SK-N-SH treated with all-trans-retinoic acid at 6 μM for 48 hours (cell line): Measurements from ENCODE around the gene PCDHB3.

Source experiments
- ARNTL ChIP-seq: fragments of 450-650 bp; formaldehyde crosslinking; IDR thresholded peaks from 2 replicates; pipeline ENCODE4 v1.5.0; 2020; ENCODE audit warnings: low read depth, mild to moderate bottlenecking, moderate library complexity, borderline replicate concordance
- CSDC2 ChIP-seq: fragments of 250-450 bp; sonication (Bioruptor Pico); IDR thresholded peaks from 2 replicates; pipeline ENCODE4 v1.5.0; 2020; ENCODE audit warnings: mild to moderate bottlenecking, moderate library complexity
- GLIS3 ChIP-seq: fragments of 250-450 bp; sonication (Bioruptor Pico); IDR thresholded peaks from 2 replicates; pipeline ENCODE4 v1.5.0; 2020; ENCODE audit warnings: mild to moderate bottlenecking, moderate library complexity
- OSR1 ChIP-seq: fragments of 250-450 bp; sonication (Bioruptor Pico); IDR thresholded peaks from 2 replicates; pipeline ENCODE4 v1.8.0; 2022; ENCODE audit warnings: moderate library complexity, mild to moderate bottlenecking, inconsistent platforms
- POU6F1 ChIP-seq: fragments of 250-450 bp; sonication (Bioruptor Pico); IDR thresholded peaks from 2 replicates; pipeline ENCODE4 v1.8.0; 2021; ENCODE audit warnings: low read depth, mild to moderate bottlenecking, moderate library complexity, borderline replicate concordance
- RARB ChIP-seq: fragments of 250-450 bp; sonication (Bioruptor Pico); IDR thresholded peaks from 2 replicates; pipeline ENCODE4 v1.8.0; 2021; ENCODE audit warnings: mild to moderate bottlenecking, moderate library complexity
- ZC3H10 ChIP-seq: fragments of 250-450 bp; sonication (Bioruptor Pico); IDR thresholded peaks from 2 replicates; pipeline ENCODE4 v1.5.1; 2021; ENCODE audit warnings: mild to moderate bottlenecking, moderate library complexity
- ZFP30 ChIP-seq: fragments of 450-650 bp; formaldehyde crosslinking; IDR thresholded peaks from 2 replicates; pipeline ENCODE4 v1.5.0; 2022; ENCODE audit warnings: mild to moderate bottlenecking, moderate library complexity
- ZNF565 ChIP-seq: fragments of 450-650 bp; formaldehyde crosslinking; conservative IDR thresholded peaks from 2 replicates; pipeline ENCODE4 v1.5.0; 2020; ENCODE audit warnings: low read depth, mild to moderate bottlenecking, moderate library complexity
- ZNF70 ChIP-seq: fragments of 450-650 bp; formaldehyde crosslinking; IDR thresholded peaks from 2 replicates; pipeline ENCODE4 v1.5.0; 2020; ENCODE audit warnings: mild to moderate bottlenecking, moderate library complexity
- TF ChIP-seq, protein P1 (sequence below): fragments of 250-450 bp; sonication (Bioruptor Pico); IDR thresholded peaks from 2 replicates; pipeline ENCODE4 v1.8.0; 2020; ENCODE audit warnings: mild to moderate bottlenecking, moderate library complexity, borderline replicate concordance

- TF ChIP-seq OSR1 (CRISPR knock-in tag) (no peak), ZNF565 (CRISPR knock-in tag) (no peak), ZC3H10 (no peak), ARNTL (CRISPR knock-in tag) (no peak), POU6F1 (CRISPR knock-in tag) (no peak), CSDC2 (no peak), RARB (CRISPR knock-in tag) (no peak), ZNF70 (CRISPR knock-in tag) (no peak), GLIS3 (CRISPR knock-in tag) (no peak), ZFP30 (no peak)
- TF ChIP-seq, protein P1, sequence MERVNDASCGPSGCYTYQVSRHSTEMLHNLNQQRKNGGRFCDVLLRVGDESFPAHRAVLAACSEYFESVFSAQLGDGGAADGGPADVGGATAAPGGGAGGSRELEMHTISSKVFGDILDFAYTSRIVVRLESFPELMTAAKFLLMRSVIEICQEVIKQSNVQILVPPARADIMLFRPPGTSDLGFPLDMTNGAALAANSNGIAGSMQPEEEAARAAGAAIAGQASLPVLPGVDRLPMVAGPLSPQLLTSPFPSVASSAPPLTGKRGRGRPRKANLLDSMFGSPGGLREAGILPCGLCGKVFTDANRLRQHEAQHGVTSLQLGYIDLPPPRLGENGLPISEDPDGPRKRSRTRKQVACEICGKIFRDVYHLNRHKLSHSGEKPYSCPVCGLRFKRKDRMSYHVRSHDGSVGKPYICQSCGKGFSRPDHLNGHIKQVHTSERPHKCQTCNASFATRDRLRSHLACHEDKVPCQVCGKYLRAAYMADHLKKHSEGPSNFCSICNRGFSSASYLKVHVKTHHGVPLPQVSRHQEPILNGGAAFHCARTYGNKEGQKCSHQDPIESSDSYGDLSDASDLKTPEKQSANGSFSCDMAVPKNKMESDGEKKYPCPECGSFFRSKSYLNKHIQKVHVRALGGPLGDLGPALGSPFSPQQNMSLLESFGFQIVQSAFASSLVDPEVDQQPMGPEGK (CRISPR knock-in tag), result no peak
These were observed 27.0 kb downstream of the PCDHB3 start for GRCh38 chr5:141127305-141127704.
